A673 (cell line): ENCODE data around the gene TNFAIP8L1. TPM values are rescaled to one million over a fixed set of nuclear protein-coding genes. Genes with fewer than 3 reads are reported as not detected.
A peak's percentile ranks its signal among the peaks of the same experiment; 100 is the strongest.

Experiments used
- BruUV-seq: library from RNA; stranded (reverse); fragments of 400-500 nt; replicated peaks from 2 replicates; lab custom pipeline; 2021; lab: Mats Ljungman, UMichigan
- CTCF ChIA-PET: fragments of 300-600 bp; sonication (Branson Sonifier 250); formaldehyde crosslinking; loops from one replicate; lab custom pipeline; 2022; ENCODE audit warnings: antibody characterized with exemption; lab: Charles Lee
- POLR2A ChIA-PET: fragments of 300-600 bp; sonication (Branson Sonifier 250); formaldehyde crosslinking; loops from one replicate; lab custom pipeline; 2022; ENCODE audit warnings: antibody characterized with exemption; ENCODE audit not compliant: low non-redundant PET; lab: Charles Lee
- DNase-seq: peaks from one replicate; pipeline ENCODE4 v3.0.0-alpha.2; 2015; ENCODE audit warnings: low spot score
- H3K27ac ChIP-seq: fragments of 200-600 bp; sonication (generic); 2 replicates; pipeline ENCODE4 v1.5.1; 2016; ENCODE audit warnings: mixed run types, low read depth, mild to moderate bottlenecking, mixed read lengths, antibody characterized with exemption, low read length; ENCODE audit not compliant: poor library complexity, severe bottlenecking
- H3K27me3 ChIP-seq: fragments of 200-600 bp; sonication (generic); replicated peaks from 2 replicates; pipeline ENCODE4 v1.6.1; 2017; ENCODE audit warnings: mixed run types, low read depth, mild to moderate bottlenecking, mixed read lengths, antibody characterized with exemption, low read length; ENCODE audit not compliant: insufficient read depth, poor library complexity
- H3K36me3 ChIP-seq: fragments of 200-600 bp; sonication (generic); 2 replicates; pipeline ENCODE4 v1.6.1; 2016; ENCODE audit warnings: mixed run types, mild to moderate bottlenecking, mixed read lengths, antibody characterized with exemption, low read length; ENCODE audit not compliant: insufficient read depth, poor library complexity, severe bottlenecking
- H3K4me1 ChIP-seq: fragments of 200-600 bp; sonication (generic); 2 replicates; pipeline ENCODE4 v1.6.1; 2017; ENCODE audit warnings: mixed run types, mild to moderate bottlenecking, mixed read lengths, antibody characterized with exemption, low read length; ENCODE audit not compliant: insufficient read depth, poor library complexity, severe bottlenecking
- H3K4me3 ChIP-seq: fragments of 200-600 bp; sonication (generic); 2 replicates; pipeline ENCODE4 v1.5.1; 2016; ENCODE audit warnings: low read depth, mixed run types, mild to moderate bottlenecking, mixed read lengths, low read length; ENCODE audit not compliant: poor library complexity, severe bottlenecking
- H3K9me3 ChIP-seq: fragments of 200-600 bp; sonication (generic); 2 replicates; pipeline ENCODE4 v1.6.1; 2016; ENCODE audit warnings: mixed run types, low read depth, mild to moderate bottlenecking, mixed read lengths, antibody characterized with exemption, low read length; ENCODE audit not compliant: poor library complexity, severe bottlenecking
- EZH2 ChIP-seq: fragments of 200-600 bp; sonication (generic); IDR thresholded peaks from 2 replicates; pipeline ENCODE4 v1.6.1; 2017; ENCODE audit warnings: borderline replicate concordance, low read depth, mild to moderate bottlenecking, mixed read lengths, antibody characterized with exemption, low read length; ENCODE audit not compliant: poor library complexity, severe bottlenecking
- intact Hi-C: fragments of 100-400 bp; cut with micrococcal nuclease; formaldehyde crosslinking; loops from one replicate; pipeline ENCODE4 v1.10.0; 2022; ENCODE audit not compliant: unreplicated experiment
- total RNA-seq: library from RNA; stranded (reverse); gene quantifications from 2 replicates; pipeline ENCODE4 v1.2.3, GENCODE V29; 2021
- TF ChIP-seq, protein P1 (sequence below): fragments of 300-800, 200-600 bp; sonication (generic); conservative IDR thresholded peaks from 2 replicates; pipeline ENCODE4 v1.5.1; 2017; ENCODE audit warnings: low read depth, mild to moderate bottlenecking, antibody characterized with exemption, low read length, moderate library complexity, mixed read lengths

The TNFAIP8L1 gene
- total RNA-seq, 1 experiment from 2014 or later = 24.7 TPM

DNA sequence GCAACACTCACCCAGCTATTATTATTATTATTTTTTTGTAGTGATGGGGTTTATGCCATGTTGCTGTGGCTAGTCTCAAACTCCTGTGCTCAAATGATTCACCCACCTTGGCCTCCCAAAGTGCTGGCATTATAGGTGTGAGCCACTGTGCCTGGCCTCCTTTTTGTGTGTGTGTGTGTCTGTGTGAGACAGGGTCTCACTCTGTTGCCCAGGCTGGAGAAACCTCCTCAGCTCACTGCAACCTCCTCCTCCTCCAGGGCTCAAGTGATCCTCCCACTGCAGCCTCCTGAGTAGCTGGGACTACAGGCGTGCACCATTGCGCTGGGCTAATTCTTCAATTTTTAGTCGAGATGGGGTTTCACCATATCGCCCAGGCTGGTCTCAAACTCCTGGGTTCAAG is 34.4 kb downstream of the TNFAIP8L1 start:
- TF ChIP-seq, protein P1, sequence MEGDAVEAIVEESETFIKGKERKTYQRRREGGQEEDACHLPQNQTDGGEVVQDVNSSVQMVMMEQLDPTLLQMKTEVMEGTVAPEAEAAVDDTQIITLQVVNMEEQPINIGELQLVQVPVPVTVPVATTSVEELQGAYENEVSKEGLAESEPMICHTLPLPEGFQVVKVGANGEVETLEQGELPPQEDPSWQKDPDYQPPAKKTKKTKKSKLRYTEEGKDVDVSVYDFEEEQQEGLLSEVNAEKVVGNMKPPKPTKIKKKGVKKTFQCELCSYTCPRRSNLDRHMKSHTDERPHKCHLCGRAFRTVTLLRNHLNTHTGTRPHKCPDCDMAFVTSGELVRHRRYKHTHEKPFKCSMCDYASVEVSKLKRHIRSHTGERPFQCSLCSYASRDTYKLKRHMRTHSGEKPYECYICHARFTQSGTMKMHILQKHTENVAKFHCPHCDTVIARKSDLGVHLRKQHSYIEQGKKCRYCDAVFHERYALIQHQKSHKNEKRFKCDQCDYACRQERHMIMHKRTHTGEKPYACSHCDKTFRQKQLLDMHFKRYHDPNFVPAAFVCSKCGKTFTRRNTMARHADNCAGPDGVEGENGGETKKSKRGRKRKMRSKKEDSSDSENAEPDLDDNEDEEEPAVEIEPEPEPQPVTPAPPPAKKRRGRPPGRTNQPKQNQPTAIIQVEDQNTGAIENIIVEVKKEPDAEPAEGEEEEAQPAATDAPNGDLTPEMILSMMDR = no peak
- TF ChIP-seq EZH2 = no peak
- CTCF ChIA-PET = interaction anchor here (0.7 kb wide), 1 partner anchor 37 kb away, joined by 6 read pairs; no protein-coding TSS in a partner anchor
- no peak overlapping the region for H3K4me3 ChIP-seq
- H3K36me3 ChIP-seq = peaks cover under 1% of the 10 kb centered on the region
- no peak for DNase-seq
- BruUV-seq = no TSS peak
- intact Hi-C loops = no loop called here
- H3K27me3 ChIP-seq = no peaks in the 10 kb centered on the region
- H3K27ac ChIP-seq = no peak overlapping the region
- no peaks in the 10 kb centered on the region for H3K4me1 ChIP-seq
- POLR2A ChIA-PET = no interaction called here
- no peaks in the 10 kb centered on the region for H3K9me3 ChIP-seq

DNA sequence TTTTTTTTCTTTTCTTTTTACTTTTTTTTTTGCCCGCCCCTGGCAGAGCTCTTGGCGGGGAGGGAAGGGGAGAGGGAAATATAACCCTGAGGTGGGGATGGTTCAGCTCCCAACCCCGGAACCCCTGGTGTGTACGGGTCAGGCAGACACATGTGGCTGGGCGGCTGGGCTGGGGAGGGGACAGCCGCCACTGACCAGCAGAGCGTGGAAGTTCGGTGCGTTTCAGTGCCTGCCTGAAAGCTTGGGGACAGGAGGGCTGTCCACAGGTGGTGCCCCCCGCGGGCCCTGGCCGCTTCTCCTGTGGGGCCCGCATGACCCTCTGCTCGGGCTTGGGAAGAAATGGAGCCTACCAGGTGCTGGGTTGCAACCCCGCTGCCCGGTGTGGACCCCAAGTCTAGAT is 36.0 kb downstream of the TNFAIP8L1 start:
- no peak overlapping the region for H3K27ac ChIP-seq
- H3K4me1 ChIP-seq = no peaks in the 10 kb centered on the region
- no peaks in the 10 kb centered on the region for H3K27me3 ChIP-seq
- intact Hi-C loops = no loop called here
- H3K36me3 ChIP-seq = no peaks in the 10 kb centered on the region
- CTCF ChIA-PET = interaction anchor here (0.6 kb wide), 1 partner anchor 100 kb away, joined by 3 read pairs; no protein-coding TSS in a partner anchor
- DNase-seq = no peak
- H3K4me3 ChIP-seq = no peak overlapping the region
- TF ChIP-seq, protein P1 = no peak
- TF ChIP-seq EZH2 = no peak
- POLR2A ChIA-PET = no interaction called here
- H3K9me3 ChIP-seq = no peaks in the 10 kb centered on the region
- TSS peak; percentile 95 for BruUV-seq

DNA sequence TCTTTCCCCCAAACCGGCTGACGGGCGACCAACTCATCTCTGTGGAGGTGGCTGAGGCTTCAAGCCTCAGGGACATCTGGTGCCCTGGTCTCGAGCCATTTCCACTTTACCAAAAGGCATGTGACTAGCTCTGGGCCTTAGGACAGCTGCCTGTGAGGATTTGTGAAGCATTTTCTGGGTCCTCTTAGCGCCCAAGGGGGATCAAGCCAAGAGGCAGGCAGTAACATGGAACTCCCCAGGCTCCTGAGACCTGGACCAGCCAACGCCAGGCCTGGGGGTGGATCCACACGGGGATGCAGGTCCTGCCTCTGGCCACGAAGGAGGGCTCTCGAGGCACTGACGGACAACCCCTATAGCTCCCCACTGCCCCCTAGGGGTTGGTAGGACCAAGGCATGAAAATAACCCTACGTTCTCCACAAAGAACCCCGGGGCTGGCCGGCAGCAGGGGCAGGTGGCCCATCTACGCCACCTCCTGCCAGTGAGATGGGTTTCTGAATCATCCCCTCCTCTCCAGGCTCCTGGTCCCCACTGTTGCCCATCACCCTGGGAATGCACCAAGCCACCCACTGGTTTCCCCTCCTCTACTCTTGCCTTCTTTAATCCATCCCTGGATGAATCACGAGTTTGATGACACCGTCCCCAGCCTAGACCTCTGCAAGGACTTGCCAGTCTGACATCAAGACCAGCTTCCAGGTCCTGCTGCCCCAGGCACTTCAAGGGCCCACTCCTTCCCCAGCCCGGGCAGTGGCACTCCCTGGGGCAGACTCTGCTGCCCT is 37.8 kb downstream of the TNFAIP8L1 start:
- H3K36me3 ChIP-seq = no peaks in the 10 kb centered on the region
- H3K27me3 ChIP-seq = no peaks in the 10 kb centered on the region
- H3K4me3 ChIP-seq = no peak overlapping the region
- no peak overlapping the region for H3K27ac ChIP-seq
- no TSS peak for BruUV-seq
- ChIA-PET POLR2A (no interaction called here), CTCF (interaction anchor here (0.6 kb wide), 1 partner anchor 32 kb away, joined by 3 read pairs; no protein-coding TSS in a partner anchor)
- peak; percentile 54 for DNase-seq
- H3K9me3 ChIP-seq = no peaks in the 10 kb centered on the region
- intact Hi-C loops = no loop called here
- no peak for TF ChIP-seq EZH2
- TF ChIP-seq, protein P1 = peak; percentile 62
- no peaks in the 10 kb centered on the region for H3K4me1 ChIP-seq
